Breast epithelium (tissue), 4 donors: ENCODE results near the gene ULBP2. TPM values are rescaled to one million over a fixed set of nuclear protein-coding genes. Genes with fewer than 3 reads are reported as not detected.
"Not testable (repeated sequence)": the region's sequence is repeated elsewhere in the genome, so short reads cannot be mapped to it uniquely, and the experiment has no call there.

Experiments
- DNase-seq, 2 donors: peaks; one replicate each; pipeline ENCODE4 v3.0.0-alpha.2; 2019; ENCODE audit warnings: low spot score in 2 of 2
- H3K27ac ChIP-seq, 2 donors: fragments of 200-600 bp; sonication (generic) in 1 of 2; one replicate each; pipeline ENCODE4 v1.5.1; 2016 to 2019; ENCODE audit warnings: mild to moderate bottlenecking in 1 of 2
- H3K27me3 ChIP-seq, 2 donors: fragments of 200-600 bp; sonication (generic) in 1 of 2; one replicate each; pipeline versions ENCODE4 v1.5.1 to v1.6.0; 2017 to 2019; ENCODE audit warnings: control low read depth in 1 of 2, mild to moderate bottlenecking in 1 of 2
- H3K36me3 ChIP-seq: fragments of 200-600 bp; one replicate; pipeline ENCODE4 v1.5.1; 2019
- H3K4me1 ChIP-seq, 2 donors: fragments of 200-600 bp; sonication (generic); one replicate each; pipeline ENCODE4 v1.5.1; 2016 to 2019; ENCODE audit warnings: control low read depth in 1 of 2
- H3K4me3 ChIP-seq, 3 donors: fragments of 200-600 bp; sonication (generic); 1 replicate in 2 of 3; 2 replicates in 1 of 3; pipeline ENCODE4 v1.5.1; 2016 to 2019; ENCODE audit warnings: mild to moderate bottlenecking in 3 of 3, moderate library complexity in 2 of 3
- H3K9me3 ChIP-seq, 2 donors: fragments of 200-600 bp; sonication (generic) in 1 of 2; one replicate each; pipeline ENCODE4 v1.5.1; 2016 to 2019; ENCODE audit warnings: control low read depth in 1 of 2
- POLR2A ChIP-seq: fragments of 450-650 bp; IDR thresholded peaks from one replicate; pipeline ENCODE4 v1.6.1; 2016; ENCODE audit warnings: antibody characterized with exemption, mild to moderate bottlenecking, moderate library complexity
- POLR2AphosphoS5 ChIP-seq, 3 donors: sonication (generic); formaldehyde crosslinking; IDR thresholded peaks; one replicate each; pipeline ENCODE4 v1.6.1; 2017; ENCODE audit warnings: antibody characterized with exemption in 3 of 3
- intact Hi-C: fragments of 100-400 bp; cut with DNase I; formaldehyde crosslinking; loops from one replicate; pipeline ENCODE4 v1.15.1; 2023; ENCODE audit warnings: low total_unique reads
- total RNA-seq, 3 donors: library from RNA; depleted of rRNA; stranded (reverse); fragments of >200 nt; gene quantifications; one replicate each; pipeline ENCODE4 v1.1.0, GENCODE V29; 2016
- TF ChIP-seq, protein P1 (sequence below), 3 donors: fragments of 450-650 bp; IDR thresholded peaks; one replicate each; pipeline ENCODE4 v1.5.1; 2016 to 2017; ENCODE audit warnings: antibody characterized with exemption in 3 of 3, mild to moderate bottlenecking in 3 of 3, moderate library complexity in 3 of 3

Gene ULBP2
- total RNA-seq, 3 donors from 2014 or later: 0.88 to 1.3 TPM; not detected in 1

GRCh38 chr6:149990212-149990660 is 48.4 kb downstream of the ULBP2 start:
- no peak overlapping the region for H3K27ac ChIP-seq
- TF ChIP-seq POLR2A (no peak), POLR2AphosphoS5 (IDR thresholded peaks at IDR 0.05) (no peak)
- TF ChIP-seq, protein P1, sequence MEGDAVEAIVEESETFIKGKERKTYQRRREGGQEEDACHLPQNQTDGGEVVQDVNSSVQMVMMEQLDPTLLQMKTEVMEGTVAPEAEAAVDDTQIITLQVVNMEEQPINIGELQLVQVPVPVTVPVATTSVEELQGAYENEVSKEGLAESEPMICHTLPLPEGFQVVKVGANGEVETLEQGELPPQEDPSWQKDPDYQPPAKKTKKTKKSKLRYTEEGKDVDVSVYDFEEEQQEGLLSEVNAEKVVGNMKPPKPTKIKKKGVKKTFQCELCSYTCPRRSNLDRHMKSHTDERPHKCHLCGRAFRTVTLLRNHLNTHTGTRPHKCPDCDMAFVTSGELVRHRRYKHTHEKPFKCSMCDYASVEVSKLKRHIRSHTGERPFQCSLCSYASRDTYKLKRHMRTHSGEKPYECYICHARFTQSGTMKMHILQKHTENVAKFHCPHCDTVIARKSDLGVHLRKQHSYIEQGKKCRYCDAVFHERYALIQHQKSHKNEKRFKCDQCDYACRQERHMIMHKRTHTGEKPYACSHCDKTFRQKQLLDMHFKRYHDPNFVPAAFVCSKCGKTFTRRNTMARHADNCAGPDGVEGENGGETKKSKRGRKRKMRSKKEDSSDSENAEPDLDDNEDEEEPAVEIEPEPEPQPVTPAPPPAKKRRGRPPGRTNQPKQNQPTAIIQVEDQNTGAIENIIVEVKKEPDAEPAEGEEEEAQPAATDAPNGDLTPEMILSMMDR (IDR thresholded peaks at IDR 0.05): no peak
- peaks cover 3 to 93% of the 10 kb centered on the region in 2 donors for H3K27me3 ChIP-seq
- peaks cover 0 to 5% of the 10 kb centered on the region in 2 donors for H3K9me3 ChIP-seq
- peak in 1 of 2 donors; percentile 42 for DNase-seq
- H3K4me1 ChIP-seq: peaks cover 0 to 7% of the 10 kb centered on the region in 2 donors
- peak overlapping the region in 2 of 3 donors; percentile 15 to 56 for H3K4me3 ChIP-seq
- no peaks in the 10 kb centered on the region for H3K36me3 ChIP-seq
- intact Hi-C loops: no loop called here

- H3K4me3 ChIP-seq: peak overlapping the region; percentile 3 to 56 (median 15)
- intact Hi-C loops: no loop called here
- peak in 1 of 2 donors; percentile 48 for DNase-seq
- H3K36me3 ChIP-seq: no peaks in the 10 kb centered on the region
- peaks cover 0 to 93% of the 10 kb centered on the region in 2 donors for H3K27me3 ChIP-seq
- peaks cover 0 to 5% of the 10 kb centered on the region in 2 donors for H3K9me3 ChIP-seq
- TF ChIP-seq POLR2A (no peak), POLR2AphosphoS5 (IDR thresholded peaks at IDR 0.05) (no peak)
- TF ChIP-seq, protein P1 (IDR thresholded peaks at IDR 0.05): no peak
- H3K27ac ChIP-seq: no peak overlapping the region
- H3K4me1 ChIP-seq: peaks cover 0 to 7% of the 10 kb centered on the region in 2 donors
Measured at GRCh38 chr6:149990661-149991471, 49.1 kb downstream of the ULBP2 start.

GRCh38 chr6:149991472-149991795 is 49.6 kb downstream of the ULBP2 start:
- H3K27me3 ChIP-seq: peaks cover 0 to 93% of the 10 kb centered on the region in 2 donors
- H3K4me1 ChIP-seq, H3K27ac ChIP-seq, H3K36me3 ChIP-seq, intact Hi-C loops, DNase-seq, H3K9me3 ChIP-seq, H3K4me3 ChIP-seq: not testable (repeated sequence)

- peaks cover 0 to 5% of the 10 kb centered on the region in 2 donors for H3K9me3 ChIP-seq
- no peak for DNase-seq
- TF ChIP-seq, protein P1 (IDR thresholded peaks at IDR 0.05): no peak
- TF ChIP-seq POLR2A: no peak
- TF ChIP-seq POLR2AphosphoS5 (IDR thresholded peaks at IDR 0.05): no peak
- H3K4me3 ChIP-seq: no peak overlapping the region
- no peaks in the 10 kb centered on the region for H3K36me3 ChIP-seq
- intact Hi-C loops: no loop called here
- H3K4me1 ChIP-seq: peaks cover 0 to 7% of the 10 kb centered on the region in 2 donors
- no peak overlapping the region for H3K27ac ChIP-seq
- peaks cover 0 to 92% of the 10 kb centered on the region in 2 donors for H3K27me3 ChIP-seq
Measured at GRCh38 chr6:149991838-149992237, 50.0 kb downstream of the ULBP2 start.

DNA sequence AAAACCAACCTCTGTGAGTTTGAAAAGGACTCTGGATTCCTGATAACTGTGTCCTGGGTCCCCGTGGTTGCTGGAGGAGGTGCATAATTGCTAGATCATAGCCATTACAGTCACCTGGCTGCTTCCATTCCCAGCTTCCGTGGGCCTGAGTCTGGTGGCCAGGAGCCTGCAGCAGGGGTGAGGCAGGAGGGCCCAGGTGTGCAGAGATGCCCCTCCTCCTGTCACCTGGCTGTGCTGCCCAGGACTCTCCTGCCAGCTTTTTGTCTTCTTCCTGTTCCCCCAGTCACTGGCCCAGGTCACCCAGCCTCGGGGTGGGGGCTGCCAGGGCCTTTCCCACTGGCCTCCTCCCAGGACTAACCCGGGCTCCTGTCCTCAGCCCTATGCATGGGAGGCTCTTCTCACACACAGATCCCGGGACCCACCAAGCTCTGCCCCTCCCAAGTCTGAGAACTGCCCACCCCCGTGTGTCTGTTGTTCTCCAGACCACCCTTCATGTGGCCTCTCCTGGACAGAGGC is 53.5 kb downstream of the ULBP2 start:
- Histone ChIP-seq H3K9me3 (no peaks in the 10 kb centered on the region), H3K4me3 (no peak overlapping the region), H3K4me1 (peaks cover 0 to 6% of the 10 kb centered on the region in 2 donors), H3K27ac (no peak overlapping the region), H3K36me3 (no peaks in the 10 kb centered on the region), H3K27me3 (peaks cover 0 to 65% of the 10 kb centered on the region in 2 donors)
- no peak for DNase-seq
- TF ChIP-seq POLR2A (no peak), POLR2AphosphoS5 (IDR thresholded peaks at IDR 0.05) (no peak)
- TF ChIP-seq, protein P1 (IDR thresholded peaks at IDR 0.05): no peak
- intact Hi-C loops: no loop called here
